ENCODE data around the gene FGD3. TPM values are rescaled to one million over a fixed set of nuclear protein-coding genes. Genes with fewer than 3 reads are reported as not detected.

The FGD3 gene
- total RNA-seq, 2 donors from 2014 or later = 142 to 160 TPM

- H3K9me3 ChIP-seq (ENCODE audit: control insufficient read depth, low read length, poor library complexity, severe bottlenecking) = no peaks in the 10 kb centered on the region
- ATAC-seq (peak; percentile 82), DNase-seq (peak; percentile 38 to 62 (median 55))
- peaks cover 66% of the 10 kb centered on the region for H3K4me1 Mint-ChIP-seq
- peaks cover 18% of the 10 kb centered on the region for H3K36me3 Mint-ChIP-seq (ENCODE audit: low read depth)
- H3K27me3 Mint-ChIP-seq = no peaks in the 10 kb centered on the region
- peak overlapping the region; percentile 100 for H3K27ac Mint-ChIP-seq
- H3K4me3 Mint-ChIP-seq = peak overlapping the region; percentile 98
Measured at GRCh38 chr9:92963831-92964606, 16.7 kb downstream of the FGD3 start.

- ATAC-seq (peak; percentile 1), DNase-seq (no peak)
- peak overlapping the region; percentile 98 for H3K4me3 Mint-ChIP-seq
- H3K27me3 Mint-ChIP-seq = no peaks in the 10 kb centered on the region
- H3K36me3 Mint-ChIP-seq (ENCODE audit: low read depth) = peaks cover 18% of the 10 kb centered on the region
- no peaks in the 10 kb centered on the region for H3K9me3 ChIP-seq (ENCODE audit: control insufficient read depth, low read length, poor library complexity, severe bottlenecking)
- H3K27ac Mint-ChIP-seq = peak overlapping the region; percentile 100
- peaks cover 71% of the 10 kb centered on the region for H3K4me1 Mint-ChIP-seq
Measured at GRCh38 chr9:92964607-92965060, 17.3 kb downstream of the FGD3 start.

GRCh38 chr9:92965061-92965758, 17.9 kb downstream of the FGD3 start:
- DNase-seq = no peak
- no peak for ATAC-seq
- Mint-ChIP-seq H3K4me1 (peaks cover 70% of the 10 kb centered on the region), H3K36me3 (ENCODE audit: low read depth) (peaks cover 13% of the 10 kb centered on the region), H3K27me3 (no peaks in the 10 kb centered on the region), H3K4me3 (peak overlapping the region; percentile 98), H3K27ac (peak overlapping the region; percentile 100)
- no peaks in the 10 kb centered on the region for H3K9me3 ChIP-seq (ENCODE audit: control insufficient read depth, low read length, poor library complexity, severe bottlenecking)

GRCh38 chr9:92965759-92966517, 18.6 kb downstream of the FGD3 start:
- ATAC-seq (no peak), DNase-seq (no peak)
- Mint-ChIP-seq H3K4me1 (peaks cover 69% of the 10 kb centered on the region), H3K4me3 (peak overlapping the region; percentile 98), H3K36me3 (ENCODE audit: low read depth) (peaks cover 13% of the 10 kb centered on the region), H3K27me3 (no peaks in the 10 kb centered on the region), H3K27ac (peak overlapping the region; percentile 100)
- H3K9me3 ChIP-seq (ENCODE audit: control insufficient read depth, low read length, poor library complexity, severe bottlenecking) = no peaks in the 10 kb centered on the region

- peaks cover 68% of the 10 kb centered on the region for H3K4me1 Mint-ChIP-seq
- H3K9me3 ChIP-seq (ENCODE audit: control insufficient read depth, low read length, poor library complexity, severe bottlenecking) = no peaks in the 10 kb centered on the region
- H3K27me3 Mint-ChIP-seq = no peaks in the 10 kb centered on the region
- peak overlapping the region; percentile 98 for H3K4me3 Mint-ChIP-seq
- DNase-seq (no peak), ATAC-seq (no peak)
- peak overlapping the region; percentile 100 for H3K27ac Mint-ChIP-seq
- H3K36me3 Mint-ChIP-seq (ENCODE audit: low read depth) = peaks cover 13% of the 10 kb centered on the region
Measured at GRCh38 chr9:92966518-92966800, 19.1 kb downstream of the FGD3 start.

GRCh38 chr9:92968081-92968480, 20.8 kb downstream of the FGD3 start:
- H3K27me3 Mint-ChIP-seq = no peaks in the 10 kb centered on the region

GRCh38 chr9:92969516-92970466, 22.5 kb downstream of the FGD3 start:
- H3K4me1 Mint-ChIP-seq = peaks cover 75% of the 10 kb centered on the region
- no peaks in the 10 kb centered on the region for H3K27me3 Mint-ChIP-seq
- peak overlapping the region; percentile 98 for H3K4me3 Mint-ChIP-seq
- no peak for ATAC-seq
- no peak for DNase-seq
- peaks cover 12% of the 10 kb centered on the region for H3K36me3 Mint-ChIP-seq (ENCODE audit: low read depth)
- no peaks in the 10 kb centered on the region for H3K9me3 ChIP-seq (ENCODE audit: control insufficient read depth, low read length, poor library complexity, severe bottlenecking)
- peak overlapping the region; percentile 100 for H3K27ac Mint-ChIP-seq

More at GRCh38 chr9:92968081-92968480, 20.8 kb downstream of the FGD3 start:
- DNase-seq (no peak), ATAC-seq (no peak)
- Mint-ChIP-seq H3K4me1 (peaks cover 72% of the 10 kb centered on the region), H3K4me3 (peak overlapping the region; percentile 98), H3K36me3 (ENCODE audit: low read depth) (peaks cover 15% of the 10 kb centered on the region), H3K27ac (peak overlapping the region; percentile 100)
- H3K9me3 ChIP-seq (ENCODE audit: control insufficient read depth, low read length, poor library complexity, severe bottlenecking) = no peaks in the 10 kb centered on the region

- H3K36me3 Mint-ChIP-seq (ENCODE audit: low read depth) = peaks cover 7% of the 10 kb centered on the region
- H3K4me3 Mint-ChIP-seq = peak overlapping the region; percentile 98
- ATAC-seq = no peak
Measured at GRCh38 chr9:92970467-92970923, 23.2 kb downstream of the FGD3 start.

GRCh38 chr9:92971121-92971520, 23.8 kb downstream of the FGD3 start:
- DNase-seq (no peak), ATAC-seq (no peak)
- Mint-ChIP-seq H3K4me1 (peaks cover 75% of the 10 kb centered on the region), H3K4me3 (peak overlapping the region; percentile 98), H3K27me3 (no peaks in the 10 kb centered on the region), H3K36me3 (ENCODE audit: low read depth) (peaks cover 4% of the 10 kb centered on the region), H3K27ac (peak overlapping the region; percentile 100)
- H3K9me3 ChIP-seq (ENCODE audit: control insufficient read depth, low read length, poor library complexity, severe bottlenecking) = no peaks in the 10 kb centered on the region

More at GRCh38 chr9:92970467-92970923, 23.2 kb downstream of the FGD3 start:
- H3K4me1 Mint-ChIP-seq = peaks cover 75% of the 10 kb centered on the region
- no peaks in the 10 kb centered on the region for H3K27me3 Mint-ChIP-seq
- H3K9me3 ChIP-seq (ENCODE audit: control insufficient read depth, low read length, poor library complexity, severe bottlenecking) = no peaks in the 10 kb centered on the region
- no peak for DNase-seq
- peak overlapping the region; percentile 100 for H3K27ac Mint-ChIP-seq

- Mint-ChIP-seq H3K27me3 (no peaks in the 10 kb centered on the region), H3K36me3 (ENCODE audit: low read depth) (peaks cover 4% of the 10 kb centered on the region), H3K4me3 (peak overlapping the region; percentile 86), H3K4me1 (peaks cover 77% of the 10 kb centered on the region), H3K27ac (peak overlapping the region; percentile 100)
- no peaks in the 10 kb centered on the region for H3K9me3 ChIP-seq (ENCODE audit: control insufficient read depth, low read length, poor library complexity, severe bottlenecking)
- no peak for DNase-seq
- ATAC-seq = no peak
Measured at GRCh38 chr9:92971776-92972175, 24.5 kb downstream of the FGD3 start.

GRCh38 chr9:92973700-92974099, 26.4 kb downstream of the FGD3 start:
- peaks cover 9% of the 10 kb centered on the region for H3K36me3 Mint-ChIP-seq (ENCODE audit: low read depth)
- ATAC-seq = no peak
- H3K4me1 Mint-ChIP-seq = peaks cover 71% of the 10 kb centered on the region
- H3K27ac Mint-ChIP-seq = peak overlapping the region; percentile 100
- H3K9me3 ChIP-seq (ENCODE audit: control insufficient read depth, low read length, poor library complexity, severe bottlenecking) = no peaks in the 10 kb centered on the region
- DNase-seq = no peak
- H3K27me3 Mint-ChIP-seq = no peaks in the 10 kb centered on the region
- H3K4me3 Mint-ChIP-seq = peak overlapping the region; percentile 86

- H3K27ac Mint-ChIP-seq = peak overlapping the region; percentile 100
- peaks cover 9% of the 10 kb centered on the region for H3K36me3 Mint-ChIP-seq (ENCODE audit: low read depth)
- no peak for DNase-seq
- no peaks in the 10 kb centered on the region for H3K9me3 ChIP-seq (ENCODE audit: control insufficient read depth, low read length, poor library complexity, severe bottlenecking)
- peaks cover 72% of the 10 kb centered on the region for H3K4me1 Mint-ChIP-seq
- H3K27me3 Mint-ChIP-seq = no peaks in the 10 kb centered on the region
- peak overlapping the region; percentile 31 for H3K4me3 Mint-ChIP-seq
- no peak for ATAC-seq
Measured at GRCh38 chr9:92974161-92974661, 26.9 kb downstream of the FGD3 start.
